Endothelial cell of umbilical vein (primary cell): ENCODE measurements around the gene GRM6. TPM values are rescaled to one million over a fixed set of nuclear protein-coding genes. Genes with fewer than 3 reads are reported as not detected.

Experiments
- BruUV-seq: library from RNA; stranded (reverse); fragments of 400-500 nt; replicated peaks from 2 replicates; lab custom pipeline; 2021; lab: Mats Ljungman, UMichigan
- CTCF ChIA-PET: fragments of 300-600, 350-600 bp; sonication (Branson Sonifier 250); formaldehyde crosslinking; loops from one replicate; lab custom pipeline; 2021; ENCODE audit warnings: antibody characterized with exemption, inconsistent platforms; lab: Charles Lee
- POLR2A ChIA-PET: fragments of 300-600, 350-600 bp; sonication (Branson Sonifier 250); formaldehyde crosslinking; loops from one replicate; lab custom pipeline; 2021; ENCODE audit warnings: antibody characterized with exemption, inconsistent platforms; lab: Charles Lee
- DNase-seq: peaks from one replicate; pipeline ENCODE4 v3.0.0-alpha.2; 2011; ENCODE audit warnings: low read depth, low spot score
- FAIRE-seq: peaks from 2 replicates; lab custom pipeline; 2011; peaks lifted over from hg19 to GRCh38; lab: Jason Lieb, UNC
- H2AFZ ChIP-seq: 2 replicates; pipeline ENCODE4 v1.6.0; 2012; ENCODE audit warnings: low read depth, low read length, control low read depth, inconsistent platforms
- H3K27ac ChIP-seq: 2 replicates; pipeline ENCODE4 v1.5.1; 2011; ENCODE audit warnings: low read depth, mild to moderate bottlenecking, control low read depth, low read length, moderate library complexity; ENCODE audit not compliant: insufficient read depth
- H3K27me3 ChIP-seq, 2 experiments: 2 replicates each; pipeline versions ENCODE4 v1.6.0 to v1.6.1; 2011; ENCODE audit warnings: low read length in 2 of 2, mixed read lengths in 1 of 2; ENCODE audit not compliant: control insufficient read depth in 2 of 2, insufficient read depth in 2 of 2
- H3K36me3 ChIP-seq, 2 experiments: 2 replicates in 1 of 2; 3 replicates in 1 of 2; pipeline ENCODE4 v1.5.1; 2011; ENCODE audit warnings: low read length in 2 of 2, mild to moderate bottlenecking in 1 of 2, moderate library complexity in 1 of 2; ENCODE audit not compliant: control insufficient read depth in 2 of 2, insufficient read depth in 2 of 2; ENCODE audit errors: extremely low read depth in 1 of 2
- H3K4me1 ChIP-seq: 3 replicates; pipeline ENCODE4 v1.5.1; 2011; ENCODE audit warnings: mild to moderate bottlenecking, low read length; ENCODE audit not compliant: control insufficient read depth, insufficient read depth; ENCODE audit errors: extremely low read depth
- H3K4me2 ChIP-seq: 2 replicates; pipeline ENCODE4 v1.6.1; 2011; ENCODE audit warnings: low read length, control low read depth, mixed read lengths; ENCODE audit not compliant: insufficient read depth
- H3K4me3 ChIP-seq, 3 experiments: fragments of 200-600 bp in 1 of 3; sonication (generic), shearing (Covaris generic) in 1 of 3; replicated peaks in 1 of 3; 2 replicates each; pipeline ENCODE4 v1.5.1; 2011 to 2016; ENCODE audit warnings: control low read depth in 3 of 3, low read length in 3 of 3, mild to moderate bottlenecking in 2 of 3, inconsistent platforms in 1 of 3, low read depth in 1 of 3, moderate library complexity in 1 of 3; ENCODE audit not compliant: insufficient read depth in 1 of 3
- H3K79me2 ChIP-seq: 2 replicates; pipeline ENCODE4 v1.6.0; 2012; ENCODE audit warnings: low read length, inconsistent platforms; ENCODE audit not compliant: control insufficient read depth, insufficient read depth
- H3K9ac ChIP-seq: replicated peaks from 2 replicates; pipeline ENCODE3; 2011; ENCODE audit warnings: low read length, control low read depth; ENCODE audit not compliant: insufficient read depth; ENCODE audit errors: extremely low read depth
- H3K9me1 ChIP-seq: replicated peaks from 3 replicates; pipeline ENCODE4 v1.6.0; 2011; ENCODE audit warnings: mild to moderate bottlenecking, low read length; ENCODE audit not compliant: control insufficient read depth, insufficient read depth; ENCODE audit errors: extremely low read depth
- H3K9me3 ChIP-seq: replicated peaks from 2 replicates; pipeline ENCODE4 v1.5.1; 2012; ENCODE audit warnings: low read length, inconsistent platforms; ENCODE audit not compliant: control insufficient read depth, insufficient read depth
- H4K20me1 ChIP-seq: replicated peaks from 2 replicates; pipeline ENCODE3; 2011; ENCODE audit warnings: mild to moderate bottlenecking, low read length; ENCODE audit not compliant: control insufficient read depth, insufficient read depth; ENCODE audit errors: extremely low read depth
- EZH2 ChIP-seq: IDR thresholded peaks from 2 replicates; pipeline ENCODE4 v1.6.1; 2012; ENCODE audit warnings: borderline replicate concordance, low read depth, mild to moderate bottlenecking, moderate library complexity, low read length, inconsistent platforms; ENCODE audit not compliant: severe bottlenecking
- FOS ChIP-seq: IDR thresholded peaks from 2 replicates; pipeline ENCODE4 v1.6.1; 2011; ENCODE audit warnings: mild to moderate bottlenecking, low read length, moderate library complexity, borderline replicate concordance; ENCODE audit not compliant: insufficient read depth
- GATA2 ChIP-seq: IDR thresholded peaks from 2 replicates; pipeline ENCODE4 v1.7.0; 2011; ENCODE audit warnings: low read depth, mild to moderate bottlenecking, moderate library complexity, mixed read lengths, low read length; ENCODE audit not compliant: insufficient read length, insufficient read depth
- JUN ChIP-seq: IDR thresholded peaks from 2 replicates; pipeline ENCODE4 v1.6.1; 2011; ENCODE audit warnings: borderline replicate concordance, low read depth; ENCODE audit not compliant: insufficient read length, insufficient read depth
- MYC ChIP-seq: IDR thresholded peaks from one replicate; pipeline ENCODE4 v1.6.1; 2011; ENCODE audit warnings: mild to moderate bottlenecking, low read depth, low read length
- POLR2A ChIP-seq: IDR thresholded peaks from 2 replicates; pipeline ENCODE4 v1.6.1; 2012; ENCODE audit warnings: low read depth, mild to moderate bottlenecking, control low read depth, low read length
- POLR2AphosphoS5 ChIP-seq: IDR thresholded peaks from 2 replicates; pipeline ENCODE4 v1.6.1; 2012; ENCODE audit warnings: low read depth, mild to moderate bottlenecking, control low read depth, low read length, moderate library complexity; ENCODE audit not compliant: insufficient read depth
- dilution Hi-C: fragments of 300-500 bp; cut with MboI; formaldehyde crosslinking; loops from one replicate; pipeline ENCODE4 v1.15.0; 2019; ENCODE audit warnings: low sequenced_read_pairs; ENCODE audit not compliant: extremely low pct_ligation_motif_present
- intact Hi-C: fragments of 100-400 bp; cut with micrococcal nuclease; formaldehyde crosslinking; loops from one replicate; pipeline ENCODE4 v1.10.0; 2022
- polyA plus RNA-seq, 4 experiments: library from polyadenylated mRNA; depleted of rRNA in 3 of 4; stranded (reverse) in 3 of 4; unstranded in 1 of 4; fragments of >200 nt; gene quantifications; 2 replicates each; pipeline versions ENCODE4 v1.2.1 to v1.2.3, GENCODE V29; 2011 to 2012; ENCODE audit warnings: missing spikeins in 1 of 4
- total RNA-seq: library from RNA; stranded (reverse); gene quantifications from 2 replicates; pipeline ENCODE4 v1.2.3, GENCODE V29; 2021
- TF ChIP-seq, protein P1 (sequence below), 2 donors: IDR thresholded peaks; 1 replicate in 1 of 2; 2 replicates in 1 of 2; pipeline ENCODE4 v1.5.1; 2011; ENCODE audit warnings: low read length in 2 of 2, mild to moderate bottlenecking in 2 of 2, moderate library complexity in 2 of 2, control low read depth in 1 of 2, inconsistent platforms in 1 of 2, low read depth in 1 of 2; ENCODE audit not compliant: insufficient read depth in 1 of 2; ENCODE audit errors: extremely low read depth in 1 of 2

The GRM6 gene
- total and polyA plus RNA-seq, 2 donors (not counting 3 experiments of a cell fraction or from before 2014, with no cell fraction given): not detected

GRCh38 chr5:178931846-178932760, 63.0 kb downstream of the GRM6 start:
- DNase-seq (no peak), FAIRE-seq (no peak)
- ChIA-PET CTCF (no interaction called here), POLR2A (no interaction called here)
- no peaks in the 10 kb centered on the region for H4K20me1 ChIP-seq
- H3K79me2 ChIP-seq: no peaks in the 10 kb centered on the region
- dilution Hi-C loops: no loop called here
- H3K4me2 ChIP-seq: no peak overlapping the region
- no peaks in the 10 kb centered on the region for H3K36me3 ChIP-seq
- H3K4me1 ChIP-seq: no peaks in the 10 kb centered on the region
- intact Hi-C loops: no loop called here
- H2AFZ ChIP-seq: no peak overlapping the region
- H3K9ac ChIP-seq: no peak overlapping the region
- H3K9me1 ChIP-seq: no peaks in the 10 kb centered on the region
- TF ChIP-seq GATA2 (no peak), JUN (no peak), FOS (no peak), POLR2A (no peak), MYC (no peak), POLR2AphosphoS5 (no peak), EZH2 (no peak)
- TF ChIP-seq, protein P1, sequence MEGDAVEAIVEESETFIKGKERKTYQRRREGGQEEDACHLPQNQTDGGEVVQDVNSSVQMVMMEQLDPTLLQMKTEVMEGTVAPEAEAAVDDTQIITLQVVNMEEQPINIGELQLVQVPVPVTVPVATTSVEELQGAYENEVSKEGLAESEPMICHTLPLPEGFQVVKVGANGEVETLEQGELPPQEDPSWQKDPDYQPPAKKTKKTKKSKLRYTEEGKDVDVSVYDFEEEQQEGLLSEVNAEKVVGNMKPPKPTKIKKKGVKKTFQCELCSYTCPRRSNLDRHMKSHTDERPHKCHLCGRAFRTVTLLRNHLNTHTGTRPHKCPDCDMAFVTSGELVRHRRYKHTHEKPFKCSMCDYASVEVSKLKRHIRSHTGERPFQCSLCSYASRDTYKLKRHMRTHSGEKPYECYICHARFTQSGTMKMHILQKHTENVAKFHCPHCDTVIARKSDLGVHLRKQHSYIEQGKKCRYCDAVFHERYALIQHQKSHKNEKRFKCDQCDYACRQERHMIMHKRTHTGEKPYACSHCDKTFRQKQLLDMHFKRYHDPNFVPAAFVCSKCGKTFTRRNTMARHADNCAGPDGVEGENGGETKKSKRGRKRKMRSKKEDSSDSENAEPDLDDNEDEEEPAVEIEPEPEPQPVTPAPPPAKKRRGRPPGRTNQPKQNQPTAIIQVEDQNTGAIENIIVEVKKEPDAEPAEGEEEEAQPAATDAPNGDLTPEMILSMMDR (IDR thresholded peaks at IDR 0.05; ENCODE audit: extremely low read depth in 1 of 2, insufficient read depth in 1 of 2, low read depth in 1 of 2, low read length in 2 of 2): no peak
- peaks cover 13% of the 10 kb centered on the region for H3K9me3 ChIP-seq
- H3K27ac ChIP-seq: no peak overlapping the region
- no peaks in the 10 kb centered on the region for H3K27me3 ChIP-seq
- no peak overlapping the region for H3K4me3 ChIP-seq
- no TSS peak for BruUV-seq

Other genes starting within 250 kb of the GRM6 start
- gene ZNF354B, start 135.4 kb downstream of the GRM6 start, total RNA-seq: 16.3 and 17.6 TPM in 2 replicates
- 5.5 and 6.3 TPM in 2 replicates for gene ZNF354B, start 135.4 kb downstream of the GRM6 start, polyA plus RNA-seq
- gene ZFP2, start 99.4 kb downstream of the GRM6 start, total RNA-seq: 0.21 and 0.75 TPM in 2 replicates
- 0.07 and 0.10 TPM in 2 replicates for gene ZFP2, start 99.4 kb downstream of the GRM6 start, polyA plus RNA-seq
- gene ZNF454, start 54.1 kb downstream of the GRM6 start, total RNA-seq: 0.55 TPM in 1 of 2 replicates, not detected in the other
- 0.08 and 0.14 TPM in 2 replicates for gene ZNF454, start 54.1 kb downstream of the GRM6 start, polyA plus RNA-seq
- 2.7 and 3.7 TPM in 2 replicates for gene ZNF879, start 28.5 kb upstream of the GRM6 start, total RNA-seq
- gene ZNF879, start 28.5 kb upstream of the GRM6 start, polyA plus RNA-seq: 1.2 and 2.4 TPM in 2 replicates
- 4.7 and 5.0 TPM in 2 replicates for gene ZNF354C, start 65.1 kb upstream of the GRM6 start, total RNA-seq
- 1.2 and 1.5 TPM in 2 replicates for gene ZNF354C, start 65.1 kb upstream of the GRM6 start, polyA plus RNA-seq